ENCODE data around the gene GALNT12. TPM values are rescaled to one million over a fixed set of nuclear protein-coding genes. Genes with fewer than 3 reads are reported as not detected.
A peak's percentile ranks its signal among the peaks of the same experiment; 100 is the strongest.

GALNT12 gene
- total and polyA plus RNA-seq, 2 experiments from 2014 or later = 14.6 to 23.6 TPM

DNA sequence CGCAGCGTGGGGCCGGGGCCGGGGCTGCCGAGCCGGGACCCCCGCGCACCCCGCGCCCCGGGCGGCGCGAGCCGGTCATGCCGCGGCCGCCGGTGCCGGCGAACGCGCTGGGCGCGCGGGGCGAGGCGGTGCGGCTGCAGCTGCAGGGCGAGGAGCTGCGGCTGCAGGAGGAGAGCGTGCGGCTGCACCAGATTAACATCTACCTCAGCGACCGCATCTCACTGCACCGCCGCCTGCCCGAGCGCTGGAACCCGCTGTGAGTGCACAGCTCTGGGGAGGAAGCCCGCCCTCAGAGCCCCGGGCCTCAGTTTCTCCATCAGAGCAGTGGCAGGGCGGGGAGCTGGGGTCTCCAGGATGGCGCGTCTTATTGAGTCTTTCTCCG, 335 bp downstream of the GALNT12 start:
- Mint-ChIP-seq H3K27ac (no peak overlapping the region), H3K9me3 (no peaks in the 10 kb centered on the region), H3K4me1 (peaks cover 31% of the 10 kb centered on the region), H3K36me3 (ENCODE audit: low read depth) (no peaks in the 10 kb centered on the region), H3K4me3 (peak overlapping the region; percentile 79), H3K27me3 (ENCODE audit: insufficient read depth, low read depth, poor library complexity) (peaks cover 17% of the 10 kb centered on the region)
- Histone ChIP-seq H3K27me3 (ENCODE audit: insufficient read depth) (peaks cover 27% of the 10 kb centered on the region), H3K36me3 (ENCODE audit: insufficient read depth) (no peaks in the 10 kb centered on the region), H4K20me1 (replicated peaks; ENCODE audit: insufficient read depth) (no peaks in the 10 kb centered on the region), H3K9me2 (ENCODE audit: insufficient read depth) (no peaks in the 10 kb centered on the region), H3K4me1 (ENCODE audit: insufficient read depth) (peaks cover 29% of the 10 kb centered on the region), H3K79me2 (replicated peaks; ENCODE audit: insufficient read depth) (no peaks in the 10 kb centered on the region), H3K4me3 (peak overlapping the region; percentile 74), H3F3A (replicated peaks; ENCODE audit: low read depth) (0 out of 2 replicates have a peak, but pooled peaks cover 6% of the 10 kb centered on the region), H3K27ac (ENCODE audit: low read depth) (no peak overlapping the region), H3K4me2 (peak overlapping the region; percentile 91), H2AFZ (peak overlapping the region; percentile 61)
- ATAC-seq = peak; percentile 29
- DNase-seq (ENCODE audit: low spot score) = peak; percentile 55
- TF ChIP-seq EZH2phosphoT487 (IDR thresholded peaks at IDR 0.05; ENCODE audit: unreplicated experiment) = no peak
- no peak for TF ChIP-seq POLR2AphosphoS5 (IDR thresholded peaks at IDR 0.05; ENCODE audit: low read depth)
- no peak for TF ChIP-seq STAT1 (IDR thresholded peaks at IDR 0.05; ENCODE audit: unreplicated experiment)
- no peak for TF ChIP-seq NANOG (IDR thresholded peaks at IDR 0.05; ENCODE audit: borderline replicate concordance)
- TF ChIP-seq EZH2 (IDR thresholded peaks at IDR 0.05; ENCODE audit: low read depth, unreplicated experiment) = no peak
- no peak for TF ChIP-seq ZNF114 (CRISPR knock-in tag; IDR thresholded peaks at IDR 0.05)
- TF ChIP-seq, protein P1, sequence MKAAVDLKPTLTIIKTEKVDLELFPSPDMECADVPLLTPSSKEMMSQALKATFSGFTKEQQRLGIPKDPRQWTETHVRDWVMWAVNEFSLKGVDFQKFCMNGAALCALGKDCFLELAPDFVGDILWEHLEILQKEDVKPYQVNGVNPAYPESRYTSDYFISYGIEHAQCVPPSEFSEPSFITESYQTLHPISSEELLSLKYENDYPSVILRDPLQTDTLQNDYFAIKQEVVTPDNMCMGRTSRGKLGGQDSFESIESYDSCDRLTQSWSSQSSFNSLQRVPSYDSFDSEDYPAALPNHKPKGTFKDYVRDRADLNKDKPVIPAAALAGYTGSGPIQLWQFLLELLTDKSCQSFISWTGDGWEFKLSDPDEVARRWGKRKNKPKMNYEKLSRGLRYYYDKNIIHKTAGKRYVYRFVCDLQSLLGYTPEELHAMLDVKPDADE (IDR thresholded peaks at IDR 0.05) = no peak
- TF ChIP-seq, protein P2, sequence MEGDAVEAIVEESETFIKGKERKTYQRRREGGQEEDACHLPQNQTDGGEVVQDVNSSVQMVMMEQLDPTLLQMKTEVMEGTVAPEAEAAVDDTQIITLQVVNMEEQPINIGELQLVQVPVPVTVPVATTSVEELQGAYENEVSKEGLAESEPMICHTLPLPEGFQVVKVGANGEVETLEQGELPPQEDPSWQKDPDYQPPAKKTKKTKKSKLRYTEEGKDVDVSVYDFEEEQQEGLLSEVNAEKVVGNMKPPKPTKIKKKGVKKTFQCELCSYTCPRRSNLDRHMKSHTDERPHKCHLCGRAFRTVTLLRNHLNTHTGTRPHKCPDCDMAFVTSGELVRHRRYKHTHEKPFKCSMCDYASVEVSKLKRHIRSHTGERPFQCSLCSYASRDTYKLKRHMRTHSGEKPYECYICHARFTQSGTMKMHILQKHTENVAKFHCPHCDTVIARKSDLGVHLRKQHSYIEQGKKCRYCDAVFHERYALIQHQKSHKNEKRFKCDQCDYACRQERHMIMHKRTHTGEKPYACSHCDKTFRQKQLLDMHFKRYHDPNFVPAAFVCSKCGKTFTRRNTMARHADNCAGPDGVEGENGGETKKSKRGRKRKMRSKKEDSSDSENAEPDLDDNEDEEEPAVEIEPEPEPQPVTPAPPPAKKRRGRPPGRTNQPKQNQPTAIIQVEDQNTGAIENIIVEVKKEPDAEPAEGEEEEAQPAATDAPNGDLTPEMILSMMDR (conservative IDR thresholded peaks at IDR 0.05; ENCODE audit: low read depth in 2 of 2) = no peak
- TF ChIP-seq, protein P3, sequence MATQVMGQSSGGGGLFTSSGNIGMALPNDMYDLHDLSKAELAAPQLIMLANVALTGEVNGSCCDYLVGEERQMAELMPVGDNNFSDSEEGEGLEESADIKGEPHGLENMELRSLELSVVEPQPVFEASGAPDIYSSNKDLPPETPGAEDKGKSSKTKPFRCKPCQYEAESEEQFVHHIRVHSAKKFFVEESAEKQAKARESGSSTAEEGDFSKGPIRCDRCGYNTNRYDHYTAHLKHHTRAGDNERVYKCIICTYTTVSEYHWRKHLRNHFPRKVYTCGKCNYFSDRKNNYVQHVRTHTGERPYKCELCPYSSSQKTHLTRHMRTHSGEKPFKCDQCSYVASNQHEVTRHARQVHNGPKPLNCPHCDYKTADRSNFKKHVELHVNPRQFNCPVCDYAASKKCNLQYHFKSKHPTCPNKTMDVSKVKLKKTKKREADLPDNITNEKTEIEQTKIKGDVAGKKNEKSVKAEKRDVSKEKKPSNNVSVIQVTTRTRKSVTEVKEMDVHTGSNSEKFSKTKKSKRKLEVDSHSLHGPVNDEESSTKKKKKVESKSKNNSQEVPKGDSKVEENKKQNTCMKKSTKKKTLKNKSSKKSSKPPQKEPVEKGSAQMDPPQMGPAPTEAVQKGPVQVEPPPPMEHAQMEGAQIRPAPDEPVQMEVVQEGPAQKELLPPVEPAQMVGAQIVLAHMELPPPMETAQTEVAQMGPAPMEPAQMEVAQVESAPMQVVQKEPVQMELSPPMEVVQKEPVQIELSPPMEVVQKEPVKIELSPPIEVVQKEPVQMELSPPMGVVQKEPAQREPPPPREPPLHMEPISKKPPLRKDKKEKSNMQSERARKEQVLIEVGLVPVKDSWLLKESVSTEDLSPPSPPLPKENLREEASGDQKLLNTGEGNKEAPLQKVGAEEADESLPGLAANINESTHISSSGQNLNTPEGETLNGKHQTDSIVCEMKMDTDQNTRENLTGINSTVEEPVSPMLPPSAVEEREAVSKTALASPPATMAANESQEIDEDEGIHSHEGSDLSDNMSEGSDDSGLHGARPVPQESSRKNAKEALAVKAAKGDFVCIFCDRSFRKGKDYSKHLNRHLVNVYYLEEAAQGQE (IDR thresholded peaks at IDR 0.05; ENCODE audit: unreplicated experiment) = no peak
- TF ChIP-seq ZNF331 (CRISPR knock-in tag; IDR thresholded peaks at IDR 0.05; ENCODE audit: low read depth) = no peak
